Measurements from ENCODE around the gene CARD9. TPM values are rescaled to one million over a fixed set of nuclear protein-coding genes. Genes with fewer than 3 reads are reported as not detected.
"Not testable (repeated sequence)": the region's sequence is repeated elsewhere in the genome, so short reads cannot be mapped to it uniquely, and the experiment has no call there.

Gene CARD9
- total and polyA plus RNA-seq, 9 donors: 1.1 to 2.7 (median 1.4) TPM

GRCh38 chr9:136358016-136358415 lies 15.5 kb downstream of the CARD9 start:
- H3K27ac ChIP-seq (ENCODE audit: low read length): no peak overlapping the region
- peaks cover 62% of the 10 kb centered on the region for H3K4me1 ChIP-seq (ENCODE audit: control insufficient read depth, insufficient read depth, low read length)
- 86% methylated on average over 29 of the region's 29 CpGs for WGBS (ENCODE audit: insufficient coverage)

GRCh38 chr9:136357202-136357725 lies 16.2 kb downstream of the CARD9 start:
- Histone ChIP-seq H3K4me1 (ENCODE audit: control insufficient read depth, insufficient read depth, low read length) (peaks cover 62% of the 10 kb centered on the region), H3K36me3 (ENCODE audit: control insufficient read depth, insufficient read depth, low read length) (peaks cover 42% of the 10 kb centered on the region), H3K9me3 (replicated peaks; ENCODE audit: control insufficient read depth, low read depth, low read length) (no peaks in the 10 kb centered on the region), H3K27ac (ENCODE audit: low read length) (no peak overlapping the region), H3K4me3 (ENCODE audit: low read length) (no peak overlapping the region), H3K27me3 (ENCODE audit: control insufficient read depth, insufficient read depth, low read length) (no peaks in the 10 kb centered on the region)
- no peak for DNase-seq
- WGBS (ENCODE audit: insufficient coverage): 60% methylated on average over 17 of the region's 22 CpGs

More at GRCh38 chr9:136358016-136358415, 15.5 kb downstream of the CARD9 start:
- Histone ChIP-seq H3K27me3 (ENCODE audit: control insufficient read depth, insufficient read depth, low read length) (no peaks in the 10 kb centered on the region), H3K9me3 (replicated peaks; ENCODE audit: control insufficient read depth, low read depth, low read length) (no peaks in the 10 kb centered on the region), H3K36me3 (ENCODE audit: control insufficient read depth, insufficient read depth, low read length) (peaks cover 42% of the 10 kb centered on the region), H3K4me3 (ENCODE audit: low read length) (no peak overlapping the region)
- DNase-seq: no peak

- Histone ChIP-seq H3K4me3 (ENCODE audit: low read length) (no peak overlapping the region), H3K9me3 (replicated peaks; ENCODE audit: control insufficient read depth, low read depth, low read length) (no peaks in the 10 kb centered on the region), H3K27me3 (ENCODE audit: control insufficient read depth, insufficient read depth, low read length) (no peaks in the 10 kb centered on the region), H3K4me1 (ENCODE audit: control insufficient read depth, insufficient read depth, low read length) (peaks cover 59% of the 10 kb centered on the region), H3K27ac (ENCODE audit: low read length) (no peak overlapping the region), H3K36me3 (ENCODE audit: control insufficient read depth, insufficient read depth, low read length) (peaks cover 39% of the 10 kb centered on the region)
- DNase-seq: no peak
- WGBS (ENCODE audit: insufficient coverage): 69% methylated on average over 53 of the region's 54 CpGs
Observed at GRCh38 chr9:136355616-136356557, 17.6 kb downstream of the CARD9 start.

- no peak overlapping the region for H3K4me3 ChIP-seq (ENCODE audit: low read length)
- H3K27me3 ChIP-seq (ENCODE audit: control insufficient read depth, insufficient read depth, low read length): no peaks in the 10 kb centered on the region
- DNase-seq: peak; percentile 55
- peak overlapping the region; percentile 51 for H3K27ac ChIP-seq (ENCODE audit: low read length)
- WGBS (ENCODE audit: insufficient coverage): 55% methylated on average over 13 of the region's 17 CpGs
- H3K4me1 ChIP-seq (ENCODE audit: control insufficient read depth, insufficient read depth, low read length): peaks cover 61% of the 10 kb centered on the region
- no peaks in the 10 kb centered on the region for H3K9me3 ChIP-seq (replicated peaks; ENCODE audit: control insufficient read depth, low read depth, low read length)
- peaks cover 41% of the 10 kb centered on the region for H3K36me3 ChIP-seq (ENCODE audit: control insufficient read depth, insufficient read depth, low read length)
Observed at GRCh38 chr9:136354592-136355085, 18.8 kb downstream of the CARD9 start.

- no peaks in the 10 kb centered on the region for H3K27me3 ChIP-seq (ENCODE audit: control insufficient read depth, insufficient read depth, low read length)
- H3K27ac ChIP-seq (ENCODE audit: low read length): peak overlapping the region; percentile 51
- H3K9me3 ChIP-seq (replicated peaks; ENCODE audit: control insufficient read depth, low read depth, low read length): no peaks in the 10 kb centered on the region
- H3K36me3 ChIP-seq (ENCODE audit: control insufficient read depth, insufficient read depth, low read length): peaks cover 36% of the 10 kb centered on the region
- H3K4me3 ChIP-seq (ENCODE audit: low read length): no peak overlapping the region
- peaks cover 68% of the 10 kb centered on the region for H3K4me1 ChIP-seq (ENCODE audit: control insufficient read depth, insufficient read depth, low read length)
- DNase-seq: no peak
- WGBS (ENCODE audit: insufficient coverage): 48% methylated on average over 9 of the region's 13 CpGs
Observed at GRCh38 chr9:136353757-136354488, 19.5 kb downstream of the CARD9 start.

DNA sequence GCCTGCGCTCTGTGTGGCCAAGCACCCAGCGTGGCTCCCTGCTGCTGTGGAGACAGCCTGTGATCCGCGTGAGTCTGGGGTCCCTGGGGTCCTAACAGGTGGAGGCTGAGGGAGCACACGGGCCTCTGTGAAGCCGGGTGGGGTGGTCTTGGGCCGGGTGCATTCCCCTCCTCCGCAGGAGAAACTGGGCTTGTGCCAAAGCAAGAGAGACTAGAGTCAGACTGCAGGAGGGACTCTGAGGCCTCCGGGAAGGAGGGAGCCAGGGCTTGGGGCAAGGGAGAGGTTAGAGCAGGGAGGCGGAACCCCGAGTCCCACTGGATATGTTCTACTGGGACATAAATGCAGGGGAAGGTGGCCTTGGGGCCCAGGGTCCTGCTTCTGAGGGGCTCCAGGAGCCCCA lies 20.4 kb downstream of the CARD9 start:
- H3K4me1 ChIP-seq (ENCODE audit: control insufficient read depth, insufficient read depth, low read length): peaks cover 76% of the 10 kb centered on the region
- H3K27me3 ChIP-seq (ENCODE audit: control insufficient read depth, insufficient read depth, low read length): no peaks in the 10 kb centered on the region
- H3K27ac ChIP-seq (ENCODE audit: low read length): no peak overlapping the region
- H3K36me3 ChIP-seq (ENCODE audit: control insufficient read depth, insufficient read depth, low read length): peaks cover 28% of the 10 kb centered on the region
- H3K9me3 ChIP-seq (replicated peaks; ENCODE audit: control insufficient read depth, low read depth, low read length): no peaks in the 10 kb centered on the region
- WGBS (ENCODE audit: insufficient coverage): 61% methylated on average over 10 of the region's 11 CpGs
- H3K4me3 ChIP-seq (ENCODE audit: low read length): no peak overlapping the region
- no peak for DNase-seq

GRCh38 chr9:136352682-136353081 lies 20.8 kb downstream of the CARD9 start:
- H3K27me3 ChIP-seq (ENCODE audit: control insufficient read depth, insufficient read depth, low read length): no peaks in the 10 kb centered on the region
- H3K27ac ChIP-seq (ENCODE audit: low read length): no peak overlapping the region
- peaks cover 24% of the 10 kb centered on the region for H3K36me3 ChIP-seq (ENCODE audit: control insufficient read depth, insufficient read depth, low read length)
- no peak for DNase-seq
- WGBS (ENCODE audit: insufficient coverage): 61% methylated on average over 14 of the region's 16 CpGs
- H3K4me3 ChIP-seq (ENCODE audit: low read length): no peak overlapping the region
- H3K4me1 ChIP-seq (ENCODE audit: control insufficient read depth, insufficient read depth, low read length): peaks cover 80% of the 10 kb centered on the region
- H3K9me3 ChIP-seq (replicated peaks; ENCODE audit: control insufficient read depth, low read depth, low read length): no peaks in the 10 kb centered on the region

- Histone ChIP-seq H3K4me1 (ENCODE audit: control insufficient read depth, insufficient read depth, low read length) (peaks cover 86% of the 10 kb centered on the region), H3K36me3 (ENCODE audit: control insufficient read depth, insufficient read depth, low read length) (peaks cover 17% of the 10 kb centered on the region)
- not testable (repeated sequence) for DNase-seq; H3K4me3 ChIP-seq (ENCODE audit: low read length); H3K9me3 ChIP-seq (replicated peaks; ENCODE audit: control insufficient read depth, low read depth, low read length); H3K27ac ChIP-seq (ENCODE audit: low read length); H3K27me3 ChIP-seq (ENCODE audit: control insufficient read depth, insufficient read depth, low read length)
- 75% methylated on average over 4 of the region's 24 CpGs for WGBS (ENCODE audit: insufficient coverage)
Observed at GRCh38 chr9:136351868-136352267, 21.6 kb downstream of the CARD9 start.

DNA sequence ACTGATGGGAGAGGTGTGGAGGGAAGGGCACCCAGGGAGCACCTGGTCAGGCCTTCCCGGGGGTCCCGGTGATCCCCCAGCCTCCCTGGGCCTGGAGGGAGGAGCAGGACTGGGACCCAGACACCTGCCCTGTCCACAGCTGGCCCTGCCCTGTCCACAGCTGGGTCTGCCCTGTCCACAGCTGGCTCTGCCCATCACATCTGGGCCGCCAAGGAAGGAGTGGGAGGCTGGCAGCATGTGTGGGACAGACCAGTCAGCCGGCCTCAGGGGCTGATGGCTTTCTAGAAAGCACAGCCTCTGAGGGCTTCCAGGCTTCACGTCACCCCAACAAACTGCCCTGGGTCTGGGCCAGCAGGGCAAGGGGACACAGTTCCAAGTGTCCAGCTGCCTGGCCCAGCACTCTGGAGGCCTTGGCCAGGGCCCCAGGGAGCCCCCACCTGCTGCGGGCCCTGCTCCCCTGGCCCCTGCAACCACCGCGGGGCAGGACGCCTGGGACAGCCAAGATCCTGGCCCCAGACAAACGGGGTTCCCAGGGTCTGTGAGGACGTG lies 22.1 kb downstream of the CARD9 start:
- H3K4me3 ChIP-seq (ENCODE audit: low read length): no peak overlapping the region
- H3K27ac ChIP-seq (ENCODE audit: low read length): peak overlapping the region; percentile 13
- DNase-seq: peak; percentile 77
- peaks cover 12% of the 10 kb centered on the region for H3K36me3 ChIP-seq (ENCODE audit: control insufficient read depth, insufficient read depth, low read length)
- no peaks in the 10 kb centered on the region for H3K9me3 ChIP-seq (replicated peaks; ENCODE audit: control insufficient read depth, low read depth, low read length)
- H3K27me3 ChIP-seq (ENCODE audit: control insufficient read depth, insufficient read depth, low read length): no peaks in the 10 kb centered on the region
- 64% methylated on average over 10 of the region's 11 CpGs for WGBS (ENCODE audit: insufficient coverage)
- peaks cover 90% of the 10 kb centered on the region for H3K4me1 ChIP-seq (ENCODE audit: control insufficient read depth, insufficient read depth, low read length)

All from muscle of leg (tissue), 11 donors.